Left lung (tissue), 10 donors: ENCODE measurements around the gene NARS2. TPM values are rescaled to one million over a fixed set of nuclear protein-coding genes. Genes with fewer than 3 reads are reported as not detected.

ENCODE experiments used
- ATAC-seq: fragments of 200-7000 bp; cut with Tn5 transposase; one replicate; pipeline ENCODE4 v1.9.1; 2020; ENCODE audit warnings: moderate library complexity
- DNase-seq, 4 donors: peaks; one replicate each; pipeline ENCODE4 v3.0.0-alpha.2; 2013 to 2020
- H3K27ac ChIP-seq, 2 donors: fragments of 200-600 bp; sonication (generic) in 1 of 2; one replicate each; pipeline versions ENCODE4 v1.5.0 to v1.8.0; 2020 to 2021
- H3K27me3 ChIP-seq, 2 donors: fragments of 200-600 bp; sonication (generic) in 1 of 2; one replicate each; pipeline versions ENCODE4 v1.5.0 to v1.8.0; 2020 to 2021
- H3K36me3 ChIP-seq, 2 donors: fragments of 200-600 bp; sonication (generic) in 1 of 2; one replicate each; pipeline versions ENCODE4 v1.5.0 to v1.8.0; 2020 to 2021
- H3K4me1 ChIP-seq, 2 donors: fragments of 200-600 bp; one replicate each; pipeline ENCODE4 v1.8.0; 2021
- H3K4me3 ChIP-seq, 2 donors: fragments of 200-600 bp; sonication (generic) in 1 of 2; one replicate each; pipeline versions ENCODE4 v1.5.0 to v1.8.0; 2020 to 2021; ENCODE audit warnings: mild to moderate bottlenecking in 1 of 2
- H3K9me3 ChIP-seq, 2 donors: fragments of 200-600 bp; sonication (generic) in 1 of 2; one replicate each; pipeline versions ENCODE4 v1.5.0 to v1.8.0; 2020 to 2021
- CTCF ChIP-seq, 2 donors: fragments of 200-600 bp; sonication (generic) in 1 of 2; IDR thresholded peaks; one replicate each; pipeline versions ENCODE4 v1.5.0 to v1.8.0; 2021; ENCODE audit warnings: antibody characterized with exemption in 2 of 2
- intact Hi-C, 2 donors: fragments of 100-400 bp; cut with DNase I; formaldehyde crosslinking; loops; one replicate each; pipeline versions ENCODE4 v1.11.2 to v1.14.2; 2022
- polyA plus RNA-seq, 6 donors: library from polyadenylated mRNA; unstranded; fragments of 120-200 nt; gene quantifications; one replicate each; pipeline ENCODE4 v1.2.1, GENCODE V29; 2013; ENCODE audit not compliant: insufficient read length in 6 of 6
- total RNA-seq, 2 donors: library from RNA; stranded (reverse); fragmentation: NEBNext Ultra II Directional; extraction: Animal tissue kit (Norgen Biotek cat#: 25700); gene quantifications; one replicate each; pipeline ENCODE4 v1.2.1, GENCODE V29; 2021
- donor health status: DM: no; HTN: yes; CAD: no.
- donor health status: DM: no; HTN: no; CAD: no.

Gene NARS2
- total and polyA plus RNA-seq, 8 donors: 14.9 to 35.5 (median 28.4) TPM

GRCh38 chr11:78551066-78551465 is 23.6 kb downstream of the NARS2 start:
- Histone ChIP-seq H3K36me3 (no peaks in the 10 kb centered on the region), H3K27me3 (no peaks in the 10 kb centered on the region), H3K4me3 (no peak overlapping the region), H3K27ac (no peak overlapping the region), H3K9me3 (no peaks in the 10 kb centered on the region), H3K4me1 (no peaks in the 10 kb centered on the region)
- ATAC-seq (no peak), DNase-seq (no peak)
- intact Hi-C loops: no loop called here
- TF ChIP-seq CTCF (IDR thresholded peaks at IDR 0.05): no peak

- no peak for ATAC-seq
- intact Hi-C loops: no loop called here
- no peaks in the 10 kb centered on the region for H3K9me3 ChIP-seq
Observed at GRCh38 chr11:78549624-78550409, 24.8 kb downstream of the NARS2 start.

GRCh38 chr11:78548911-78549590 is 25.6 kb downstream of the NARS2 start:
- TF ChIP-seq CTCF (IDR thresholded peaks at IDR 0.05): no peak
- ATAC-seq (no peak), DNase-seq (no peak)
- no peaks in the 10 kb centered on the region for H3K4me1 ChIP-seq
- intact Hi-C loops: no loop called here
- no peaks in the 10 kb centered on the region for H3K9me3 ChIP-seq
- H3K36me3 ChIP-seq: no peaks in the 10 kb centered on the region
- H3K27me3 ChIP-seq: no peaks in the 10 kb centered on the region
- no peak overlapping the region for H3K4me3 ChIP-seq
- H3K27ac ChIP-seq: no peak overlapping the region

More at GRCh38 chr11:78549624-78550409, 24.8 kb downstream of the NARS2 start:
- no peak overlapping the region for H3K27ac ChIP-seq
- TF ChIP-seq CTCF (IDR thresholded peaks at IDR 0.05): no peak
- no peaks in the 10 kb centered on the region for H3K27me3 ChIP-seq
- no peak overlapping the region for H3K4me3 ChIP-seq
- no peak for DNase-seq
- no peaks in the 10 kb centered on the region for H3K36me3 ChIP-seq
- H3K4me1 ChIP-seq: no peaks in the 10 kb centered on the region

- no peaks in the 10 kb centered on the region for H3K9me3 ChIP-seq
- TF ChIP-seq CTCF (IDR thresholded peaks at IDR 0.05): no peak
- DNase-seq (no peak), ATAC-seq (no peak)
- H3K4me1 ChIP-seq: no peaks in the 10 kb centered on the region
- H3K4me3 ChIP-seq: no peak overlapping the region
- intact Hi-C loops: no loop called here
- H3K27ac ChIP-seq: no peak overlapping the region
- H3K36me3 ChIP-seq: no peaks in the 10 kb centered on the region
- H3K27me3 ChIP-seq: no peaks in the 10 kb centered on the region
Observed at GRCh38 chr11:78547931-78548705, 26.5 kb downstream of the NARS2 start.

GRCh38 chr11:78542007-78542406 is 32.7 kb downstream of the NARS2 start:
- Histone ChIP-seq H3K36me3 (no peaks in the 10 kb centered on the region), H3K9me3 (no peaks in the 10 kb centered on the region), H3K27me3 (no peaks in the 10 kb centered on the region), H3K4me1 (peaks cover 6 to 8% of the 10 kb centered on the region in 2 donors), H3K27ac (no peak overlapping the region), H3K4me3 (no peak overlapping the region)
- no peak for TF ChIP-seq CTCF (IDR thresholded peaks at IDR 0.05)
- ATAC-seq (peak; percentile 52), DNase-seq (no peak)
- intact Hi-C loops: no loop called here
